GM12875 (cell line): ENCODE results near the gene MZF1.
"Not testable (repeated sequence)": the region's sequence is repeated elsewhere in the genome, so short reads cannot be mapped to it uniquely, and the experiment has no call there.

Experiments
- H3K4me3 ChIP-seq: one replicate; pipeline ENCODE4 v1.5.1; 2011; ENCODE audit warnings: low read depth, low read length, control low read depth
- TF ChIP-seq, protein P1 (sequence below): IDR thresholded peaks from 2 replicates; pipeline ENCODE4 v1.5.1; 2011; ENCODE audit warnings: low read depth, mild to moderate bottlenecking, control low read depth, inconsistent platforms, low read length, moderate library complexity, borderline replicate concordance; ENCODE audit not compliant: insufficient read depth

Gene MZF1

DNA sequence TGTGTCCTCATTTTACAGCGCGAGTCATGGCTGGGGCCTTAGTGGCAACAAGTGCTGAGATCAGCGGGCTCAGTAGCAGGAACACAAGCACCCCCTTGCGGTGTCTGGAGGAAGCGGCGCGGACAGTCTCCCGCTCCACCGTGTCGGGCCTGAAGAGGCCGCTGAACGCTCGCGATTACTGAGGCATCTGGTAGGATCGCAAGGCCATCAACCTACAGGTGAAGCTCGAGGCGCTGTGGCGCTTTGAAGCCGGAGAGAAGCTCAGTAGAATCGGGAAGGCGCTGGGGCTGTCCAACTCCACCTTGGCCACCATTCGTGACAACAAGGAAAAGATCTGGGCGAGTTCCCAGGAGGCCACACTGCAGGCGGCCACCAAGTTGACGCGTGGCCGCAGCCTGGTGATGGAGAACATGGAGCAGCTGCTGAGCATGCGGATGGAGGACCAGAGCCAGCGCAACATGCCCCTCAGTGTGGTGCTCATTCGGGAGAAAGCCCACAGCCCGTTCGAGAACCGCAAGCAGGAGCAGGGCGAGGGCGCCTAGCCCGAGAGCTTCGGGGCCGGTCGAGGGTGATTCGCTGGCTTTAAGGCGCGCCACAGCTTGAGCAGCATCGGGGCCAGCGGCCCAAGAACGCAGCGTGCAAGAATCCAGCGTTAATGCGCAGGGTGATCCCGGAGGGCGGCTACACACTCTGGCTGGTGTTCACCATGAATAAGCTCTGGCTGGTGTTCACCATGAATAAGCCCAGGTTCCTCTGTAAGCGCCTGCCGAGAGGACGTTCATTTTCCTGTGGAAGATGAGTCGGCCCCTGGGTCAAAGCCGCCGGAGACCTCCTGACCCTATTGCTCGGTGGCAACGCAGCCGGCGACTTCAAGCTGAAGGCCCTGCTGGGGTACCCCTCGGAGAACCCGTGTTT, 8.3 kb upstream of the MZF1 start:
- TF ChIP-seq, protein P1, sequence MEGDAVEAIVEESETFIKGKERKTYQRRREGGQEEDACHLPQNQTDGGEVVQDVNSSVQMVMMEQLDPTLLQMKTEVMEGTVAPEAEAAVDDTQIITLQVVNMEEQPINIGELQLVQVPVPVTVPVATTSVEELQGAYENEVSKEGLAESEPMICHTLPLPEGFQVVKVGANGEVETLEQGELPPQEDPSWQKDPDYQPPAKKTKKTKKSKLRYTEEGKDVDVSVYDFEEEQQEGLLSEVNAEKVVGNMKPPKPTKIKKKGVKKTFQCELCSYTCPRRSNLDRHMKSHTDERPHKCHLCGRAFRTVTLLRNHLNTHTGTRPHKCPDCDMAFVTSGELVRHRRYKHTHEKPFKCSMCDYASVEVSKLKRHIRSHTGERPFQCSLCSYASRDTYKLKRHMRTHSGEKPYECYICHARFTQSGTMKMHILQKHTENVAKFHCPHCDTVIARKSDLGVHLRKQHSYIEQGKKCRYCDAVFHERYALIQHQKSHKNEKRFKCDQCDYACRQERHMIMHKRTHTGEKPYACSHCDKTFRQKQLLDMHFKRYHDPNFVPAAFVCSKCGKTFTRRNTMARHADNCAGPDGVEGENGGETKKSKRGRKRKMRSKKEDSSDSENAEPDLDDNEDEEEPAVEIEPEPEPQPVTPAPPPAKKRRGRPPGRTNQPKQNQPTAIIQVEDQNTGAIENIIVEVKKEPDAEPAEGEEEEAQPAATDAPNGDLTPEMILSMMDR, result peak; percentile 96
- no peak overlapping the region for H3K4me3 ChIP-seq

DNA sequence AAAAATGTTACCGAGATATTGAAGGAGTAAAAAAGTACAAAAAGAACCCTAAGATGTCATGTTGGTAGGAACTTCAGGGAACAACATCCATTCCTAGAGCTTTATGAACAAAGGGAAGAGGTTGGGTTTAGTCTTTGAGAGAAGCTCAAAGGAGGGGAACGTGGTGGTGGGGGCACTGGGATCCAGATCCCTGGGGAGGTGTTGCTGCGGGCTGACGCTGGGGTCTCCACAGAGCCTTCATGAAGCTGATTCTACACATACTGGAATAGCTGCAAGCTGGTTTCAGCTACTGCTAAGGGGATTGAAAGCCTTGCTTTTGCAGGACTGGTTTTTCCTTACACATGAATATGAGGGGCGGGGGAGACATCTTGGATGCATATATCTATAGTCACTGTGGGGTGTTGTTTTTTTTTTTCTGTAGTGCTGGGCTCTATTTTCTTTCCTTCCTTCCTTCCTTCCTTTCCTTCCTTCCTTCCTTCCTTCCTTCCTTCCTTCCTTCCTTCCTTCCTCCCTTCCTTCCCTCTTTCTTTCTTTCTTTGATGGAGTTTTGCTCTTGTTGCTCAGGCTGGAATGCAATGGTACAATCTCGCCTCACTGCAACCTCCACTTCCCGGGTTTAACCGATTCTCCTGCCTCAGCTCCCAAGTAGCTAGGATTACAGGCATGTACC, 6.5 kb upstream of the MZF1 start:
- TF ChIP-seq, protein P1, result no peak
- no peak overlapping the region for H3K4me3 ChIP-seq

DNA sequence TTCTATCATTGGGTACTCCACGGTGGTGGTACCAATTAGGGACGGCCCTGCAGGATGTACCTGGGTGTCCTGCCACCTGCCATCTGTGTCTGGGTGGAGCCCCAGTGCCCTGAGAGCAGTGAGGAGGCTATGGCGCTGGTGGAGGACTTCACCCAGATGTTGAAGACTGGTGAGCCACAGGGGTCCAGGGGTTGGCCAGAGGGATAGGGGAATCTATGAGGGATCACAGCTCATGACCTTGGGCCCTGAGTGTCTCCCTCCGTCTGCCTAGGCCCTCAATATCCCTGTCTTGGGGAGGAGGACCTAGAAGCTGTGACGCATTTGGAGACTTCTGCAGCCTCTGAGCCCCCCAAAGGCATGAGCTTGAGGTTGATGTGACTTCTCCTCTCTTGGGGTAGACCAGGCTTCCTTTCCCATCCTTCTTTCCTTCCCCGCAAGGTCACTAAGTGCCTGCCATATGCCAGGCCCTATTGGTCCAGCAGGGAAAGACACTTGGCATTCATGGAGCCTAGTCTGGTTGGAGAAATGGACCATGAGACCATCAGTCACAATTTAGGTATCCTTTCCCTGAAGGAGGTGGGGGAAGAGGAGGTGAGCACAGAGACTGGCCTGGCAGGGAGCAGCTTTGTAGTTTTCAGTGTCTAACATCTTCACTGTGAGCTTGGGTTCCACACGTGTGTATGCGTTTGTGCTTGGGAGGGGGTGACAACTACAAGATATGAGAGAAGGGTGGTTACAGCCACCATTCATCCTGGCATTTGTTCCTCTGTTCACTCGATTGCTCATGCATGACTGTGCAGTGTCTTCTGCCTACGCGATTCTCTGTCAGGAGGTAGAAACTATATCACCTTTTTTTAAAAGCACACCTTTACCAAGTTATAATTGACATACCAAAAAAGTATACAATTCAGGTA, 5.1 kb upstream of the MZF1 start:
- TF ChIP-seq, protein P1, result no peak
- no peak overlapping the region for H3K4me3 ChIP-seq

DNA sequence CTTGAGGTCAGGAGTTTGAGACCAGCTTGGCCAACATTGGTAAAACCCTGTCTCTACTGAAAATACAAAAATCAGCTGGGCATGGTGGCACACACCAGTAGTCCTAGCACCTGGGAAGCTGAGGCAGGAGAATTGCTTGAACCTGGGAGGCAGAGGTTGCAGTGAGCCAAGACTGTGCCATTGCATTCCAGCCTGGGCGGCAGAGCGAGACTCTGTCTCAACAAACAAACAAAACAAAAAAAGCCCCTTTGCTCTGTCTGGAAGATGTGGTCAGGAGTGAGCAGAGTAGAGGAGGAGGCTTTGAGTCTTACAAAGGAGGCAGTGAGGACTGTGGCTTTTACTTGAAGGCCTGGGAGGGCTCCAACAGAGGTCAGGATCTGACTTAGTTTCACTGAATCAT, 4.4 kb upstream of the MZF1 start:
- H3K4me3 ChIP-seq, result not testable (repeated sequence)

DNA sequence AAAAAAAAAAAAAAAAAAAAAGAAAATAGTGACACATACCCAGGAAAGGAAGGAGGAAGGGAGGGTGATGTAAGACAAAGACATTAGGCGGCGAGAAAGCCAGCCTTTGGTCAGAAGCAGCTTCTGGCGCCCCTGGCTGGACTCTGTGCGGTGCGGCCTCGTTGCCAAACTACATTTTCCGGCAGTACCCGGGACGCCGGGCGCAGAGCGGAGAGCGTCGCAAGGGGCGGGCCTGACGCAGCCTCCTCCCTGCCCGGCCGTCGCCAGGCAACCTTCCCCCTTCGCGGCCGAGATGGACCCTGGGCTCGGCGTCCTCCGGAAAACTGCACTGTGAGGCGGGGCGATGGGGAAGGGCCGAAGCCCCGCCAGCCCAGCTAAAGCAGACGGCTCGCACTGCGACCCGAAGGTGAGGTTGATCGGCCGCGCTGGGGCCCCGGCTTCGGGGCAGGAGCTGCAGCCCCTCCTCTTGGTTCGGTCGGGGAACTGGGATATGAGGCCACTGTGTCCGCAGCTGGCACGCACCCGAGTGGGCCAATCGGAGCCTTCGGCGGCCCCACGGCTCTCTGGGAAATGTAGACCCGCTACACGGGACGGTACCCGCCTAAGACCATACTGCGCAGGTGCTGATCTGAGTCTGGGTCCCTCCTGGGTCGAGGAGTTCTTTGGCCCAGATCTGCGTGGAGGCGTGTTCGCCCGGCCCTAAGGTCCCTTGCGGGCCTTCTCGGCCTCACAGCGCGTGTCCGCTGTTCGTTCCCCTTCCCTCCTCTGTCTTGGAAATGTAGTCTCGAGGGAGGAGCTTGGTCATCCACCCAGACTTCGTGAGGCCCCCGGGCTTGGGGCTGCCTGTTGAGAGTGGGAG, 2.3 kb upstream of the MZF1 start:
- H3K4me3 ChIP-seq, result peak overlapping the region; percentile 85
- TF ChIP-seq, protein P1, result no peak

DNA sequence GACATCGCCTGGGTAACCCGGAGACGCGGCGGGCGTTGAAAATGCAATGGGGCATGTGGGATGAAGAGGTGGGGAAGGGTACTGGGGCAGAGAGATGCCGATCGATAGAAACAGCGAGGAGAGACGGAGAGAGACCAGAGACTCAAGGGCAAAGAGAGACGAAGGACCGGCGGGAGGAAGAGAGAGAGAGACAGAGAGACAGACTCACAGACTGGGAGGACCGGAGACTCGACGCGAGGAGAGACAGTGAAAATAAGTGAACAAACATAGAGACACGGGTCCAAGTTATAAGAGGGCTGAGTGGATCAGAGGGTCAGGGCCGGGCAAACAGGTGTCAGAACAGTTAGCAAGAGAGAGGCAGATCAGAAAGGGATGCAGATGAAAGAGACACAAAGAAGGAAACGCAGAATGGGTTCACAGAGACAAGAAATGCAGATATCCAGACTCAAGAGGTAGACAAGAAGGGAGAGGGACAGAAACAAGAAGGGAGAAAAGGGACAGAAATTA, 576 bp upstream of the MZF1 start:
- TF ChIP-seq, protein P1, result no peak
- peak overlapping the region; percentile 50 for H3K4me3 ChIP-seq
